Naive B cell (primary cell): ENCODE results near the gene SGMS1. TPM values are rescaled to one million over a fixed set of nuclear protein-coding genes. Genes with fewer than 3 reads are reported as not detected.
A peak's percentile ranks its signal among the peaks of the same experiment; 100 is the strongest.

ENCODE experiments used
- ATAC-seq, 2 donors: fragments of 150-1000 bp; cut with Tn5 transposase; 2 replicates each; pipeline ENCODE4 v1.10.0; 2021; ENCODE audit warnings: low read depth in 2 of 2, mild to moderate bottlenecking in 2 of 2, moderate library complexity in 2 of 2
- DNase-seq: peaks from one replicate; pipeline ENCODE4 v3.0.0; 2022
- H3K27ac Mint-ChIP-seq, 6 donors: one replicate each; pipeline ENCODE4 v1.8.0; 2020 to 2022; ENCODE audit warnings: mild to moderate bottlenecking in 6 of 6, mixed read lengths in 6 of 6, moderate library complexity in 5 of 6, inconsistent platforms in 2 of 6
- H3K27me3 Mint-ChIP-seq, 3 donors: one replicate each; pipeline ENCODE4 v1.8.0; 2021 to 2022; ENCODE audit warnings: mixed read lengths in 3 of 3, mild to moderate bottlenecking in 1 of 3
- H3K36me3 Mint-ChIP-seq, 2 donors: one replicate each; pipeline ENCODE4 v1.8.0; 2020 to 2022; ENCODE audit warnings: mixed read lengths in 2 of 2, inconsistent platforms in 1 of 2, mild to moderate bottlenecking in 1 of 2
- H3K4me1 Mint-ChIP-seq, 3 donors: one replicate each; pipeline ENCODE4 v1.8.0; 2020 to 2022; ENCODE audit warnings: mixed read lengths in 3 of 3, inconsistent platforms in 1 of 3, mild to moderate bottlenecking in 1 of 3, moderate library complexity in 1 of 3
- H3K4me3 Mint-ChIP-seq, 8 donors: one replicate each; pipeline ENCODE4 v1.8.0; 2020 to 2022; ENCODE audit warnings: mild to moderate bottlenecking in 8 of 8, mixed read lengths in 8 of 8, moderate library complexity in 8 of 8, inconsistent platforms in 2 of 8
- H3K9me3 Mint-ChIP-seq, 7 donors: one replicate each; pipeline ENCODE4 v1.8.0; 2020 to 2022; ENCODE audit warnings: mixed read lengths in 7 of 7, mild to moderate bottlenecking in 5 of 7, inconsistent platforms in 2 of 7, moderate library complexity in 1 of 7
- polyA plus RNA-seq, 6 donors: library from polyadenylated mRNA; unstranded; fragments of 300-500 nt; fragmentation: Illumina TruSeq; gene quantifications; one replicate each; pipeline ENCODE4 v1.2.3, GENCODE V29; 2021; ENCODE audit warnings: low read depth in 6 of 6

Gene SGMS1
- polyA plus RNA-seq, 6 donors from 2014 or later = 14.2 to 21.7 (median 16.7) TPM

- H3K9me3 Mint-ChIP-seq = no peaks in the 10 kb centered on the region
- no peak overlapping the region for H3K4me3 Mint-ChIP-seq
- ATAC-seq (no peak), DNase-seq (no peak)
- peaks cover 17 to 29% (median 21%) of the 10 kb centered on the region in 3 donors for H3K4me1 Mint-ChIP-seq
- H3K27me3 Mint-ChIP-seq = no peaks in the 10 kb centered on the region
- peaks cover 12 to 28% of the 10 kb centered on the region in 2 donors for H3K36me3 Mint-ChIP-seq
- H3K27ac Mint-ChIP-seq = no peak overlapping the region
These were observed 103.6 kb downstream of the SGMS1 start for GRCh38 chr10:50520115-50520514.

DNA sequence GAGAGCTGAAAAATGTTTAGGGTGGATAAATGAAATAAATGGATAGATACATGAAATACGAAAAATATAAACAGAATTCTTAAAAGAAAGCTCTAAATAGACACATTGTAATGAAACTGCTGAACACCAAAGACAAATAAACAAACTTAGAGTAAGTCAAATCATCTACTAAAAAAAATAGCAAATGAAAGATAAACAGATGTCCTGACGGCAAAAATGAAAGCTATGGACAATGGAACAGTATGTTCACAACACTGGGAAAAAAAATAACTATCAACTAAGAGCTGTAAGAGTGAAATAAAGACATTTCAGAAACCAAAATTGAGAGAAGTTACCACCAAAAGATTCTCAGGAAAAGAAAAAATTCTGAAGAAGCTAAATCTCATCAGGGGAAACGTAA, 106.1 kb downstream of the SGMS1 start:
- H3K27ac Mint-ChIP-seq = peak overlapping the region in 4 of 6 donors; percentile 5 to 76 (median 41)

DNA sequence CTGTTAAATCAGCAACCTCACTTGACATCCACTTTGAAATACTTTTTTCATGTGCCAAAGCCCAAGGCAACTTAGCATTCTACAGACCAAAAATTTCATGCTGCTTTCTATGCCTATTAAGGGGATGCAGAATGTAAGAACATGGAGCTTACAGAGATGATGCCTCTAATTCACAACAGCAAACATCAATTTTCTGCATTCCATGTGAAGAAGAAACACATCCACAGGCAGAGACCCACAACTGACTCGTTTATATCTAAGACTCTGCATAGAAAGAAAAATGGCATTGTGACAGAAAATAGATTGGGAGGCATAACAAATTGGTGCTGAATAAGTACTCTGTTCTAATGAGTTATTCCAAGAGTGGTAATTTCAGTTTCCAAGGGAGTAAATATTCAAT, 107.6 kb downstream of the SGMS1 start:
- Mint-ChIP-seq H3K9me3 (no peaks in the 10 kb centered on the region), H3K4me1 (peaks cover 13 to 27% (median 26%) of the 10 kb centered on the region in 3 donors), H3K4me3 (no peak overlapping the region), H3K36me3 (peaks cover 12 to 28% of the 10 kb centered on the region in 2 donors), H3K27ac (peak overlapping the region in 1 of 6 donors; percentile 56), H3K27me3 (no peaks in the 10 kb centered on the region)
- DNase-seq (no peak), ATAC-seq (no peak)

More for the DNA sequence above, 106.1 kb downstream of the SGMS1 start:
- H3K36me3 Mint-ChIP-seq = peaks cover 12 to 28% of the 10 kb centered on the region in 2 donors
- H3K4me3 Mint-ChIP-seq = no peak overlapping the region
- no peaks in the 10 kb centered on the region for H3K27me3 Mint-ChIP-seq
- peaks cover 3 to 21% (median 13%) of the 10 kb centered on the region in 3 donors for H3K4me1 Mint-ChIP-seq
- no peak for DNase-seq
- no peaks in the 10 kb centered on the region for H3K9me3 Mint-ChIP-seq
- ATAC-seq = no peak

GRCh38 chr10:50515420-50515819, 108.3 kb downstream of the SGMS1 start:
- no peak for DNase-seq
- Mint-ChIP-seq H3K9me3 (no peaks in the 10 kb centered on the region), H3K27ac (no peak overlapping the region), H3K27me3 (no peaks in the 10 kb centered on the region), H3K4me3 (no peak overlapping the region), H3K4me1 (peaks cover 13 to 32% (median 27%) of the 10 kb centered on the region in 3 donors), H3K36me3 (peaks cover 12 to 28% of the 10 kb centered on the region in 2 donors)
- ATAC-seq = no peak

DNA sequence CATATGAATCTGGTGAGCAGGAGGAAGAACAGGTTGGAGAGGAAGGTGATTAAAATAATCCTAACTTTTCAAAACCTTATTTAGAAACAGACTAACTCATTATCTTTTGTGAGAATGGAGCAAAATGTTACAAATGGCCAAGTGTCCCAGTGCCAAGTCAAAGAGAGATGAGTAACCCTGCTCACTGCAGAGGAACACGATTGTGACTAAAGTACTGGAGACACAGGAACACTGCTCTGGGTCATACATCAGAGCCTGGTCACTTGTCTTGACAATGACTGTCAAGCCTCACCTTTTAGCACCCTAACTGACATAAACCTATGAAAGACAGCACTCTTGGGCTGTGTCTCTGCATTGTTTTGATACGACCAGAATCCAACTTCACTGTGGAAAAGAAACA, 108.8 kb downstream of the SGMS1 start:
- H3K27ac Mint-ChIP-seq = peak overlapping the region in 2 of 6 donors; percentile 12 to 58
- no peak overlapping the region for H3K4me3 Mint-ChIP-seq
- ATAC-seq = no peak
- DNase-seq = no peak
- peaks cover 13 to 35% (median 27%) of the 10 kb centered on the region in 3 donors for H3K4me1 Mint-ChIP-seq
- no peaks in the 10 kb centered on the region for H3K9me3 Mint-ChIP-seq
- peaks cover 12 to 28% of the 10 kb centered on the region in 2 donors for H3K36me3 Mint-ChIP-seq
- H3K27me3 Mint-ChIP-seq = no peaks in the 10 kb centered on the region

DNA sequence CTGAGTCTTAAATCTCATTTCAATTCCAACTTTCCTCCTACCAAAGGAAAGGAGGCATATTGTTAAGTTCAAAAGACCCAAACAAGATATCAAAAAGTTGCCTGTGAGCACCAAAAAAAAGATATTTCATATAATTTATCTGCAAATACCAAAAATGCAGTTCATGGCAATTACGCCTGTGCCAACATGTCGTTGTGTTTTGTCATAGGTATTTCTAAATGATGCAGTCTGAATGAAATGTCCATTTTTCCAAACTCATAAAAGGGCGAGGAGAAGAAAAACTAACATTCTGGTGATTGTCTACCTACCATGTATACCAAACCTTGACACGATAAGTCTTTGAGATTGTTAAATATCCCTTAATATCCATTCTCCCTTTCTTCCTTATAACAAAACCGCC, 109.8 kb downstream of the SGMS1 start:
- Mint-ChIP-seq H3K27ac (peak overlapping the region in 1 of 6 donors; percentile 8), H3K4me1 (peaks cover 13 to 38% (median 27%) of the 10 kb centered on the region in 3 donors), H3K4me3 (no peak overlapping the region), H3K27me3 (no peaks in the 10 kb centered on the region), H3K9me3 (no peaks in the 10 kb centered on the region), H3K36me3 (peaks cover 4 to 20% of the 10 kb centered on the region in 2 donors)
- DNase-seq (no peak), ATAC-seq (no peak)

- ATAC-seq (peak; percentile 46 to 63), DNase-seq (no peak)
- Mint-ChIP-seq H3K4me3 (peak overlapping the region in 3 of 8 donors; percentile 16 to 52 (median 22)), H3K9me3 (no peaks in the 10 kb centered on the region), H3K4me1 (peaks cover 13 to 38% (median 27%) of the 10 kb centered on the region in 3 donors), H3K27me3 (no peaks in the 10 kb centered on the region), H3K36me3 (peaks cover 0 to 12% of the 10 kb centered on the region in 2 donors), H3K27ac (peak overlapping the region in 1 of 6 donors; percentile 10)
These were observed 110.9 kb downstream of the SGMS1 start for GRCh38 chr10:50512743-50513416.

DNA sequence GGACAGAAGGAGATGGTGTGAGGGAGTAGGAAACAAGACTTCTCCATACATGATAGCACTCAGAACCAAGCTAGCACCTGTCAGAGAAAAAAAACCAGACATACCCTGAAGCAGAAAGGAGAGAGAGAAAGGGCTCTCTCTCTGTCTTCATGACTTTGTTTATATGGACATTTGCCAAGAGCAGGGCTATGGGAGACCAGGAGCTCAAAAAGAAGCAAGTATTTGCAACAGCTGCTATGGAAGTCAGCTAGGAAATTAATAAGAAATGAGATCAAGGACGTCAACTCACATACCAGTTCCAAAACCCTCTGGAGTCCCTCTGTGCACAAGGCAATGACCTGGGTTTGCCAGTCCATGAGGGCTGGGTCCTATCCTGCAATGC, 111.6 kb downstream of the SGMS1 start:
- H3K27me3 Mint-ChIP-seq = no peaks in the 10 kb centered on the region
- H3K4me3 Mint-ChIP-seq = peak overlapping the region in 1 of 8 donors; percentile 16
- no peak for DNase-seq
- peaks cover 13 to 43% (median 30%) of the 10 kb centered on the region in 3 donors for H3K4me1 Mint-ChIP-seq
- ATAC-seq = no peak
- peaks cover 0 to 5% of the 10 kb centered on the region in 2 donors for H3K36me3 Mint-ChIP-seq
- no peaks in the 10 kb centered on the region for H3K9me3 Mint-ChIP-seq
- H3K27ac Mint-ChIP-seq = peak overlapping the region in 1 of 6 donors; percentile 24

DNA sequence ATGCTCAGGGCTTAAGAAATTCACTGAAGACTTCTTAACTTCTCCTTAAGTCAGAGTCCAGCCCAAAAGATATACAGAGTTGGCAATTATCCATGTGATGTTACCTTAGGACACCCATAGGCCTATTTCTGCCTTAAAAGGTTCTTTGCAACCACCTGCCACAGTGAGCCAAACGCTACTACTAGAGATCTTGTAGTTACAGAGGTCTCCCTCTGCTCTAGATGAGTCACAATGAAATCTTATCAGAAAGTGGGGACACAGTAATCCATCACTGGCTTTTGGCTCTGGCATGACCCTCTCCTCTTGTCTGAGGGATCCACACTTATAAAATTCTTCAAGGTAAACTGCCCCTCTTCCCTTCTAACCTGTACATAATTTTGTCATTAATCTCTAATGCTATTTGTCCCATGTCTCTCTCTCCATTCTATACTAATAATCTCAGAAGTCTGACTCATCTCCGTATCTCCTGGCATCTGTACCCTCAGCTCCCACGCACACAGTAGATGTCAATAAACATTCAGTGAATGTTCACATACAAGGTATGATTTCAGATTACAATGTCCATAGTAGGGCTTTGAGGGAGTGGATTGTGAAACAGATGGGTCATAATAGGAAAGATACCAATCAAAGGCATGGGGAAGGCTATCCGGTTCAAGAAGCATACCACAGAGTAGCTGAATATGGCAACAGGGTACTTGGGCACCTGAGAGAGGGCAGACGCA, 112.1 kb downstream of the SGMS1 start:
- ATAC-seq (no peak), DNase-seq (no peak)
- peak overlapping the region in 1 of 6 donors; percentile 24 for H3K27ac Mint-ChIP-seq
- H3K4me1 Mint-ChIP-seq = peaks cover 11 to 43% (median 34%) of the 10 kb centered on the region in 3 donors
- no peak overlapping the region for H3K4me3 Mint-ChIP-seq
- H3K9me3 Mint-ChIP-seq = no peaks in the 10 kb centered on the region
- no peaks in the 10 kb centered on the region for H3K36me3 Mint-ChIP-seq
- no peaks in the 10 kb centered on the region for H3K27me3 Mint-ChIP-seq

GRCh38 chr10:50510517-50511473, 113.0 kb downstream of the SGMS1 start:
- H3K36me3 Mint-ChIP-seq = no peaks in the 10 kb centered on the region
- no peak for ATAC-seq
- H3K4me1 Mint-ChIP-seq = peaks cover 17 to 43% (median 37%) of the 10 kb centered on the region in 3 donors
- H3K9me3 Mint-ChIP-seq = no peaks in the 10 kb centered on the region
- no peak for DNase-seq
- no peak overlapping the region for H3K4me3 Mint-ChIP-seq
- H3K27me3 Mint-ChIP-seq = no peaks in the 10 kb centered on the region
- H3K27ac Mint-ChIP-seq = peak overlapping the region in 1 of 6 donors; percentile 33

DNA sequence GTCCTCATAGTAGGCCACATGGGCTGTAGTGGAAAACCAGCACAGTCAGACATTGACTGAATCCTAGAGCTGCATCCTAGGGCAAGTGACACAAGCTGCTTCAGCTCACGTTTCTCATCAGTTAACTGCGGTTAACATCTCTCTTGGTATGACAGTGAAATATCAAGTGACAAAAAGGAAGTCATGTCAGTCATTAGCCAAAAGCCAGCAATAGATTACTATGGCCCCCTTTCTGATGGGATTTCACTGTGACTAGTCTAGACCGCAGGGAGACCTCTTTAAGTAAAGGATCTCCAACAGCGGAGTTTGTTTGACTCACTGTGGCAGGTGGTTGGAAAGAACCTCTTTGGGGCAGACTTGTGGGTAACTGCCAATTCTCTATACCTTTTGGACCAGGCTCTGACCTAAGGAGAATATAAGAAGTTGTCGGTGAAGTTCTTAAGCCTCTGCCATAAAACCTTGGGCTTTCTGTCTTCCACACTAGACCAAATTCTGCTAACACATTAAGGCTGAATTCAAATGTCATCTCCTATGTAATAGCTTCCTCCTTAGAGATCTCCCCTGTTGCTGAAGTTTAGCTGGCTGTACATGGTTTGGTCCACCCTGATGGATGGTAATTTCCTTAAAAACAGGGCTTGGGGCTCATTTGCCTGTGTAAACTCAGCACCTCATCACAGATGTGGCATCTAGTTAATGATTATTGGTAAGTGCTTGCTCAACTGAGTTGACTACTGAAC, 115.3 kb downstream of the SGMS1 start:
- peak; percentile 20 to 41 for ATAC-seq
- Mint-ChIP-seq H3K4me1 (peaks cover 21 to 39% (median 35%) of the 10 kb centered on the region in 3 donors), H3K9me3 (no peaks in the 10 kb centered on the region), H3K36me3 (no peaks in the 10 kb centered on the region), H3K4me3 (no peak overlapping the region), H3K27ac (peak overlapping the region in 2 of 6 donors; percentile 28 to 49), H3K27me3 (no peaks in the 10 kb centered on the region)
- DNase-seq = no peak

DNA sequence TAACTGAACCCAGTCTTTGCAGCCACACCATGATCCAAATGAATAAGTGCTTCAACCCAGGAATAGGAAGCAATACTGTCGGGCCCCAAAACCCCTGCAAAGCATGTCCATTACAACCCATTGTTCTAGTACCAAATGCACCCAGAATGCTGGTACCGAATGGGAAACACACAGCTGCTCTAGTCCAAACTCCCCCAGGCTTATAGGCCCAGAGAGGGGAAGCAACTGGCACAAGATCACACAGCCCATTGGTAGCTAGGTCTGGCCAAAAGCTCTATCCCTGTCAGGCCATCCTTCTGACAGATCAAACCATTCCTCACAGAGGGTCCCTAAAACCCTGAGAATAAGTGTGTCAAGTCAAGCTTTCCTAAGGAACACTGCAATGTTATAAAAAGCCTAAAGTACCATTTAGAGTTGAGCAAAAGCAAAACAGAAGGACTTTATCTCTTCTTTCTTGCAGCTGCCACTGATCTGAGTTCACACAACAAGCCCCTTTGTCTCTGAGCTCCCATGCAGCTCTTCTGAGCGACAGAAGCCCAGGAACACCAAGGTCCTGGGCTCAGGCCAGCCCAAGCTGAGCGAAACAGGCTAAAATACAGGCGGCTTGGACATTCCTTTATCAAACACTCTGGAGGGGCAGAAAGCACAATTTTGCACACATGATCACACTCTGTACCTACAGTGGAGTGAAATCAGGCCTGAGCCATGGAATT, 116.7 kb downstream of the SGMS1 start:
- ATAC-seq (no peak), DNase-seq (no peak)
- Mint-ChIP-seq H3K4me1 (peaks cover 26 to 42% (median 30%) of the 10 kb centered on the region in 3 donors), H3K4me3 (no peak overlapping the region), H3K27me3 (no peaks in the 10 kb centered on the region), H3K36me3 (no peaks in the 10 kb centered on the region), H3K9me3 (no peaks in the 10 kb centered on the region), H3K27ac (peak overlapping the region in 2 of 6 donors; percentile 5 to 28)
